ENCODE results near the gene PPP1R3E.
"Not testable (repeated sequence)": the region's sequence is repeated elsewhere in the genome, so short reads cannot be mapped to it uniquely, and the experiment has no call there.

Gene PPP1R3E, protein sequence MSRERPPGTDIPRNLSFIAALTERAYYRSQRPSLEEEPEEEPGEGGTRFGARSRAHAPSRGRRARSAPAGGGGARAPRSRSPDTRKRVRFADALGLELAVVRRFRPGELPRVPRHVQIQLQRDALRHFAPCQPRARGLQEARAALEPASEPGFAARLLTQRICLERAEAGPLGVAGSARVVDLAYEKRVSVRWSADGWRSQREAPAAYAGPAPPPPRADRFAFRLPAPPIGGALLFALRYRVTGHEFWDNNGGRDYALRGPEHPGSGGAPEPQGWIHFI

DNA sequence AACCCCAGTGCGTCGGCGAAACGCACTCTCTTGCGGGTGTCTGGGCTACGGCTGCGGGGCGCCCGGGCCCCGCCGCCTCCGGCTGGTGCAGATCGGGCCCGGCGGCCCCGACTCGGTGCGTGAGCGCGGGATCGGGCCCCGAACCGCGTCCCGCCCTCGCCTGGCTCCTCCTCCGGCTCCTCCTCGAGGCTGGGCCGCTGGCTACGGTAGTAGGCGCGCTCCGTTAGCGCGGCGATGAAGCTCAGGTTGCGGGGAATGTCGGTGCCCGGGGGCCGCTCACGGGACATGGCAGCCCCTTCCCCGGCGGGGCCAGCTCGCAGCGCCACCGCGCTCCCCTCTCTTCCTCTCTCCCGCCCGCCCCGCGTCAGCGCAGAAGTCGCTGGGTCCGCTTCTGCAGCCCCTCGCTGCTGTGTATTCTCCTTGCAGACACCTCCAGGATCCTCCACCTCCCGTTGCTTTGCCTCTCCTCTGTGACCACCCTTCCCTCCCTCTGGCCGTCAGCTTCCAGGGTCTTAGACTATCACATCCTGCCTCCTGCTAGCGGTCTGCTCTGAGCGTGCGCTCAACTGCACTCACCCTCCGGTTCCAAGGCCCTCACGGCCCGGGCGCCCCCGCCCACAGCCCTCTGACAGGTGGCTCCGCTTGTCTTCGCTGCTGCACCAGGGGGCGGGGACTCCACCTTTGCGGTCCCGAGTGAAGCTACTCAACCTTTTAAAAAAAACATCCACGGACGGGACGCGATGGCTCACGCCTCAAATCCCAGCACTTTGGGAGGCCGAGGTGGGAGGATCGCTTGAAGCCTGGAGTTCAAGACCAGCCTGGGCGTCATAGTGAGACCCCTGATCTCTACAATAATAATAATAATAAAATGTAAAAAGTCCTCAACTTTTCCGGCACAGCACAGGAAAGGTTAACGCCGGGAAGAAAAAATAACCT, at the start of gene PPP1R3E:
PPP1R3E (minus strand) TSS at position 570 of the 936 bp plus-strand sequence; CDS start at position 287, 283 bp downstream.
- DNase-seq (ENCODE audit: low read depth), result peak; percentile 79

- DNase-seq (ENCODE audit: low read depth), result no peak
These were observed 49.2 kb upstream of the PPP1R3E start for GRCh38 chr14:23351681-23352505.

DNA sequence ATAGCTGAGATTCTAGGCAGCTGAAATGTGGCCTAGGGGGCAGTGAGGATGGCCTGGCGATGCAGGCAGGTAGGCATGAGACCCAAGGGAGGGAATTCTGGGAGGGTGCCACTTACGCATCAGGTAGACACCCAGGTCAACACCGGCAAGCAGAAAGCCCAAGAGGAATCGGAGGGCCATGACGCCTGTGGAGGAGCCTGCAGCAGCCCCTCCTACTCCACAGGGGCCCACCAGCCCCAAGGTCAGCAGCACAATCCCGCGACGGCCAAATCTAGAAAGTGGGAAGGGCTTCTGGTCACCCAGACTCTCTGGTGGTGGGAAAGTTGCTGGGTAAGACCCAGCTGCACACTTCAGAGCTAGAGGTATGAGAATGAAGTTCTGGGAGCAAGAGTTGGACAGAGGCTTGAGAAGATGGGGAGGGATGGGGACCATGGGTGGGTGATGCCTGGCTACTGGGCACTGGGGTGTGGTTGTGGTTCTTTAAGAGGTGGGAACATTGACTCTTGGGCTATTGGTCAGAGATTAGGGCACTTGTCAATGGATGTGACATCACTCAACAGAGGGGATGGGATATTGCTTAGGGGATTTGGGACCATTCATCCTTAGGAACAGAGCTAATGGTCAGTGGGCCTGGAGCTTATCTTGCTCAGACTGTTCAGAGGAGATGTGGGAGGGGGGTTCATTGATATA, 46.6 kb upstream of the PPP1R3E start:
- DNase-seq (ENCODE audit: low read depth), result no peak

- DNase-seq (ENCODE audit: low read depth), result no peak
These were observed 45.6 kb upstream of the PPP1R3E start for GRCh38 chr14:23348297-23348655.

GRCh38 chr14:23347406-23348296, 45.0 kb upstream of the PPP1R3E start:
- DNase-seq (ENCODE audit: low read depth), result no peak

GRCh38 chr14:23346693-23347405, 44.2 kb upstream of the PPP1R3E start:
- DNase-seq (ENCODE audit: low read depth), result no peak

DNA sequence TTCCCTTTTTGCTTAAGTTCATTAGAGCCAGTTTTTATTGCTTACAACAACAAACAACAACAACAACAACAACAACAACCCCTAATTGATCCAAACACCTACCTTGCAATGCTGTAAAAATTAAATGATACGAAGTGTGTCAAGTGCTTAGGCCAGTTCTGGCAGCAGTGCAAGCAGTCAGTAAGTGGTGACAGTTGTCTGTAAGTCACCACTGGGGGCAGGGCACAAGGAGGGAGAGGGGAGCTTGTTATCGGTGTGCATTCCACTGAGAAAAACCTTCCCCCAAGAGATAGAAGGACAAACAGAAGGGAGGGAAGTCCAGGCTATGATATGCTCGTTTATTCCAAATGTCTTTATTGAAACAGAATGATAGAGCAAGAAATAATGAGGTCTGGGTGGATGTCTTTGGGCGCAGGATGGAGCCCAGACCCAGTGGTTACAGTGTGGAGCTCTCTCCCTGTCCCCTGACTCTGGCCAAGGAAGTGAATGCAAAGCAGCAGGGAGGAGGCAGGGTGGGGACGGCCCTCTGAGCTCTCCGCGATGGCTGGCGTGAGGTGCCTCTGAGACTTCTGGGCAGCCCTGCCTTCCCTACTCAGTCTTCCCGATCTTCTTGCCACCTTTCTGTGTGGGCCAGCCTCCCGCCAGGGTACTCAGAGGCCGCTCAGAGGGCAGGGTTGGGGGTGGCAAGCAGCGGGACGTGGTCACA, 43.5 kb upstream of the PPP1R3E start:
- DNase-seq (ENCODE audit: low read depth), result no peak

GRCh38 chr14:23344481-23344880, 41.8 kb upstream of the PPP1R3E start:
- DNase-seq (ENCODE audit: low read depth), result no peak

DNA sequence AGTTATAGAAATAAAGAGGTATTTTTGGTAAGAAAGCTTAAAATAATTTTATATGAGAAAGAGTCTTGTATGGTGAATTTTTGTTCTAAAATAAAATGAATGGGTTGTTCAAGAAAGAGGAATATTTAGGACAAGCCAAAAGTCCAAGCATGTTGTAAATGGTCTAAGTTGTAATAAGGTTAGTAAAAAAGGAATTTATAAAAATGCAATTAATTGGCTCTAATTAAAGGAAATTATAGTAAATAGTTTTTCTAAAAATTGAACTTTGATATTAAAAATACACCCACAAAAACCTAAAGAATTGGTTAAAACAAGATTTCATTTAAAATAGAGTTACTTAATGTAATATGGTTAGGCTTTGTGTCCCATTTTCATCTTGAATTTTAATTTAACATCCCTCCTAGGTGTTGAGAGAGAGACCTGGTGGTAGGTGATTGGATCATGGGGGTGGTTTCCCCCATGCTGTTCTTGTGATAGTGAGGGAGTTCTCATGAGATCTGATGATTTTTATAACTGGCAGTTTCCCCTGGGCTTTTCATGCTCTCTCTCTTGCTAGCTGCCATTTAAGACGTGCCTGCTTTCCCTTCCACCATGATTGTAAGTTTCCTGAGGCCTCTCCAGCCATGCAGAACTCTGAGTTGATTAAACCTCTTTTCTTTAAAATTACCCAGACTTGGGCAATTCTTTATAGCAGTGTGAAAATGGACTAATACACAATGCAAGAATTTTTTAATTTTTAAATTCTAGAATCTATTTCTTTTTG, 37.0 kb upstream of the PPP1R3E start:
- no peak for DNase-seq (ENCODE audit: low read depth)

- no peak for DNase-seq (ENCODE audit: low read depth)
These were observed 33.0 kb upstream of the PPP1R3E start for GRCh38 chr14:23335623-23336022.

DNA sequence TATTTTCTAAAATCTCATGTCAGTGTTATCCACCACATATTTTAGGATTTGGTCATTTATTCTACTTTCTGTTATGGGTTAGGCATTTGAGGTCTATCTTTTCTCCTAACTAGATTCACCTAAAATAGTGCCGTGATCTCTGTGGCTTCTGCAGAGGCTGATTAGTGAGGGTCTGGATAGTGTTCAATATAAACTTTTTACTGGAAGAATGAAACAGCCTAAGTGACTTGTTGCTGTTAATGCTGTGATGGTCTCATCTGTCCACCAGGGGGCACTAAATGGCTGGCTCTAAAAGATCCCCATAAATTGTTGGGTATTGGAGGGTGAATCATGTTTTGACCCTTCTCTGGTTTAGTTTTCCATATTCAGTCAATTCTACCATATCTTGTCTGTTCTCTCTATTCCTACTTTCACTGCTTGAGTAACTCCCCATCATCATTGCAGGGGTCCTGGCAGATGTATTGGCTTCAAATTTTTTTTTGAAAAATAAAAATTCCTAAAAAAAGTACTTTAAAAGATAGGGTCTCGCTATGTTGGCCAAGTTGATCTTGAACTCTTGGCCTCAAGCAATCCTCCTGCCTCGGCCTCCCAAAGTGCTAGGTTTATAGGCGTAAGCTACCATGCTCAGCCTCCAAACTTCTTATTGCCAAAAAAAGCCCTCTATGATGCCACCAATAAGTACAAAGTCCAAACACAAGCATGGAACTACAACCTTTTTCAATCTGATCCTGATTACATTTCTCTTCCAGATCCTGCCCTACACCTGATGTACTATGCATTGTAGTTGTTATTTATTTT, 25.5 kb upstream of the PPP1R3E start:
- peak; percentile 49 for DNase-seq (ENCODE audit: low read depth)

DNA sequence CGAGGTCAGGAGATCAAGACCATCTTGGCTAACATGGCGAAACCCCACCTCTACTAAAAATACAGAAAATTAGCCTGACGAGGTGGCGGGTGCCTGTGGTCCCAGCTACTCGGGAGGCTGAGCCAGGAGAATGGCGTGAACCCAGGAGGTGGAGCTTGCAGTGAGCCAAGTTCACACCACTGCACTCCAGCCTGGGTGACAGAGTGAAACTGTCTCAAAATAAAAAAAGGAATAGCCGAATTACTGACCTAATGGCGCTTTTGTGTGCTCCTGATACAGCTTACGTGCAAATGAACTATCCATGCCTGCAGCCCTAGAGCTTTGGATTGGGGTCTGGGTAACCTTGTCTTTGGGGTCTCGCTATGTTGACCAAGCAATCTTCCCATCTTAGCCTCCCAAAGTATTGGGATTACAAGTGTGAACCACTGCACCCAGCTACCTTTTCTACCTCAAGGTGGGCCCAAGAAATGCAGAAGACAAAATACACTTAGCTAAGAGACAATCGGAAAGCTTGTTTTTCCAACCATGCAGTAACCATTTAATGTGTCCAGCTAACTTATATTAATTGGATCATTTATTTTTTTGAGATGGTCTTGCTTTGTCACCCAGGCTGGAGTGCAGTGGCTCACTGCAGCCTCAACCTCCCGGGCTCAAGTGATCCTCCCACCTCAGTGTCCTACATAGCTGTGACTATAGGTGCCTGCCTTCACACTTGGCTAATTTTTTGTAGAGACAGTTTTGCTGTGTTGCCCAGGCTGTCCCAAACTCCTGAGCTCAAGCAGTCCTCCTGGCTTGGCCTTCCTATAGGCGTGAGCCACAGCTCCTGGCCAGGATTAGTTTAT, 24.1 kb upstream of the PPP1R3E start:
- no peak for DNase-seq (ENCODE audit: low read depth)

DNA sequence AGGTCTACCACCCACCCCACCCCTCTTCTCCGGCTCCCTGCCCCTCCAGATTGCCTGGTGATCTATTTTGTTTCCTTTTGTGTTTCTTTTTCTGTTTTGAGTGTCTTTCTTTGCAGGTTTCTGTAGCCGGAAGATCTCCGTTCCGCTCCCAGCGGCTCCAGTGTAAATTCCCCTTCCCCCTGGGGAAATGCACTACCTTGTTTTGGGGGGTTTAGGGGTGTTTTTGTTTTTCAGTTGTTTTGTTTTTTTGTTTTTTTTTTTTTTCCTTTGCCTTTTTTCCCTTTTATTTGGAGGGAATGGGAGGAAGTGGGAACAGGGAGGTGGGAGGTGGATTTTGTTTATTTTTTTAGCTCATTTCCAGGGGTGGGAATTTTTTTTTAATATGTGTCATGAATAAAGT, 23.1 kb upstream of the PPP1R3E start:
- not testable (repeated sequence) for DNase-seq (ENCODE audit: low read depth)

- DNase-seq (ENCODE audit: low read depth), result no peak
These were observed 22.3 kb upstream of the PPP1R3E start for GRCh38 chr14:23324993-23325392.

DNA sequence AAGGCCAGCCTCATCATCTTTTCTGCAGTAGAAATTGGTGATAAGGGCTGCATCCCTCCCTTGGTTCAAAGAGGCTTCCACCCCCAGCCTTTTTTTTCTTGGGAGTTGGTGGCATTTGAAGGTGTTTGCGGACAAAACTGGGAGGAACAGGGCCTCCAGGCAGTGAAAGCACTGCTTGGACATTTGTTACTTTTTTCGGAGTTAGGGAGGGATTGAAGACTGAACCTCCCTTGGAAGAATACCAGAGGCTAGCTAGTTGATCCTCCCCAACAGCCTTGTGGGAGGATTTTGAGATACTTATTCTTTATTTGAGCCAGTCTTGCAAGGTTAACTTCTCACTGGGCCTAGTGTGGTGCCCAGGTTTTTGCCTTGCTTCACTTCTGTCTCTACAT, 21.8 kb upstream of the PPP1R3E start:
- DNase-seq (ENCODE audit: low read depth), result no peak

DNA sequence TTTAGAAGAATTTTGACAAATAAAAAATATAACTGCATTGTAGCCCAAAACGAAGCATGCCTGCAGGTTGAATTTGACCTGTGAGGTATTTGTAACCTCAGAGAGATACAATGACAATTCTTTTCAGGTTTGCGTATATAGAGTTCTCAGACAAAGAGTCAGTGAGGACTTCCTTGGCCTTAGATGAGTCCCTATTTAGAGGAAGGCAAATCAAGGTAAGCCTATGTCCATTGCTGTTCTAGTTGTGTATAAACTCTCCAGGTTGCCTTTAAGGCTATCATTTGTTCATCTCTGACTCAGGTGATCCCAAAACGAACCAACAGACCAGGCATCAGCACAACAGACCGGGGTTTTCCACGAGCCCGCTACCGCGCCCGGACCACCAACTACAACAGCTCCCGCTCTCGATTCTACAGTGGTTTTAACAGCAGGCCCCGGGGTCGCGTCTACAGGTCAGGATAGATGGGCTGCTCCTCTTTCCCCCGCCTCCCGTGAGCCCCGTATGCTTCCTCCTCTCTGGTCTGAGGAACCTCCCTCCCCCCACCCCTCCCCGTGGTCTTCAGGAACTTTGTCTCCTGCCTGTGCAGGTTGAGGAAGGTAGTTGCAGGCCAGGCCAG, 21.3 kb upstream of the PPP1R3E start:
- DNase-seq (ENCODE audit: low read depth), result no peak
